K562 (cell line): ENCODE data around the gene ZNRF2. TPM values are rescaled to one million over a fixed set of nuclear protein-coding genes. Genes with fewer than 3 reads are reported as not detected.

Experiments used
- ATAC-seq: fragments of 200-7000 bp; cut with Tn5 transposase; 3 replicates; pipeline ENCODE4 v1.9.1; 2020; ENCODE audit warnings: moderate library complexity
- BruUV-seq: library from RNA; stranded (reverse); fragments of 400-500 nt; replicated peaks from 2 replicates; lab custom pipeline; 2021; lab: Mats Ljungman, UMichigan
- CTCF ChIA-PET: fragments of 300-600 bp; formaldehyde crosslinking; extraction: SDS; loops from one replicate; lab custom pipeline; 2021; ENCODE audit warnings: low intra/inter-chr PET ratio; lab: Yijun Ruan, JAX
- POLR2A ChIA-PET: fragments of 300-600, 350-650 bp; sonication (Branson Sonifier 250); formaldehyde crosslinking; extraction: SDS; loops from one replicate; lab custom pipeline; 2021; ENCODE audit warnings: antibody characterized with exemption, inconsistent platforms; lab: Yijun Ruan, JAX
- DNase-seq, 4 experiments: peaks; one replicate each; pipeline versions ENCODE4 v3.0.0 to v3.0.0-alpha.2; 2011 to 2018; ENCODE audit warnings: low spot score in 3 of 4, mixed read lengths in 3 of 4; ENCODE audit errors: extremely low read depth in 1 of 4
- FAIRE-seq: peaks from 2 replicates; lab custom pipeline; 2011; peaks lifted over from hg19 to GRCh38; lab: Jason Lieb, UNC
- H2AFZ ChIP-seq: 2 replicates; pipeline ENCODE4 v1.6.0; 2011; ENCODE audit warnings: low read depth, low read length, control low read depth, inconsistent platforms
- H3K27ac ChIP-seq: fragments of 200-600 bp; 3 replicates; pipeline ENCODE4 v1.8.0; 2011; ENCODE audit warnings: low read depth, mild to moderate bottlenecking, control low read depth, inconsistent platforms, low read length, moderate library complexity, mixed read lengths; ENCODE audit errors: extremely low read depth
- H3K27me3 ChIP-seq, 2 experiments: fragments of 300-600 bp in 1 of 2; 2 replicates in 1 of 2; 3 replicates in 1 of 2; pipeline versions ENCODE4 v1.6.0 to v1.8.0; 2011; ENCODE audit warnings: inconsistent platforms in 2 of 2, low read length in 2 of 2, mild to moderate bottlenecking in 1 of 2, mixed read lengths in 1 of 2, moderate library complexity in 1 of 2; ENCODE audit not compliant: control insufficient read depth in 2 of 2, insufficient read depth in 2 of 2
- H3K36me3 ChIP-seq: fragments of 300-600 bp; 3 replicates; pipeline ENCODE4 v1.8.0; 2011; ENCODE audit warnings: mild to moderate bottlenecking, low read length, inconsistent platforms; ENCODE audit not compliant: control insufficient read depth, insufficient read depth
- H3K4me1 ChIP-seq, 2 experiments: fragments of 200-600 bp in 1 of 2; replicated peaks in 1 of 2; 2 replicates in 1 of 2; 3 replicates in 1 of 2; pipeline versions ENCODE4 v1.5.1 to v1.8.0; 2011; ENCODE audit warnings: inconsistent platforms in 2 of 2, low read length in 2 of 2, mild to moderate bottlenecking in 1 of 2, mixed read lengths in 1 of 2, moderate library complexity in 1 of 2; ENCODE audit not compliant: control insufficient read depth in 2 of 2, insufficient read depth in 2 of 2
- H3K4me2 ChIP-seq: 2 replicates; pipeline ENCODE4 v1.6.1; 2011; ENCODE audit warnings: low read length, control low read depth, inconsistent platforms, mixed read lengths; ENCODE audit not compliant: insufficient read depth
- H3K4me3 ChIP-seq: fragments of 200-600 bp; sonication (generic), shearing (Covaris generic); 2 replicates; pipeline ENCODE4 v1.5.1; 2016; ENCODE audit warnings: control low read depth, inconsistent platforms
- H3K79me2 ChIP-seq: fragments of 200-600 bp; 3 replicates; pipeline ENCODE4 v1.8.0; 2011; ENCODE audit warnings: low read length, inconsistent platforms; ENCODE audit not compliant: control insufficient read depth, insufficient read depth
- H3K9ac ChIP-seq, 2 experiments: 2 replicates each; pipeline versions ENCODE4 v1.6.0 to v1.6.1; 2011; ENCODE audit warnings: low read depth in 2 of 2, low read length in 2 of 2, control low read depth in 1 of 2, inconsistent platforms in 1 of 2, mild to moderate bottlenecking in 1 of 2, mixed read lengths in 1 of 2; ENCODE audit not compliant: insufficient read depth in 1 of 2
- H3K9me1 ChIP-seq: one replicate; pipeline ENCODE4 v1.6.0; 2011; ENCODE audit warnings: inconsistent platforms, mild to moderate bottlenecking, low read length, moderate library complexity; ENCODE audit not compliant: control insufficient read depth, insufficient read depth
- H3K9me3 ChIP-seq: replicated peaks from 2 replicates; pipeline ENCODE4 v1.5.1; 2011; ENCODE audit warnings: low read depth, low read length, inconsistent platforms; ENCODE audit not compliant: control insufficient read depth, insufficient read depth
- H4K20me1 ChIP-seq: replicated peaks from 2 replicates; pipeline ENCODE4 v1.6.1; 2011; ENCODE audit warnings: low read length, inconsistent platforms, mixed read lengths; ENCODE audit not compliant: control insufficient read depth, insufficient read depth
- HDAC2 ChIP-seq: fragments of 450-650 bp; IDR thresholded peaks from 2 replicates; pipeline ENCODE4 v1.6.1; 2016; ENCODE audit warnings: mild to moderate bottlenecking
- HIVEP1 ChIP-seq: fragments of 250-450 bp; sonication (Bioruptor Pico); IDR thresholded peaks from 2 replicates; pipeline ENCODE4 v1.4.0; 2020; ENCODE audit warnings: mild to moderate bottlenecking
- TFAM ChIP-seq: fragments of 250-450 bp; sonication (Bioruptor Pico); conservative IDR thresholded peaks from 2 replicates; pipeline ENCODE4 v1.5.0; 2021; ENCODE audit warnings: mild to moderate bottlenecking, moderate library complexity
- TRIM24 ChIP-seq, 2 experiments: fragments of 450-650 bp; IDR thresholded peaks; 2 replicates each; pipeline ENCODE4 v1.6.1; 2016
- ZNF239 ChIP-seq: fragments of 250-450 bp; sonication (Bioruptor Pico); IDR thresholded peaks from 2 replicates; pipeline ENCODE4 v1.4.0; 2020; ENCODE audit warnings: mild to moderate bottlenecking
- ZNF318 ChIP-seq, 2 experiments: fragments of 450-650 bp; IDR thresholded peaks; 2 replicates each; pipeline ENCODE4 v1.6.1; 2016; ENCODE audit warnings: mild to moderate bottlenecking in 2 of 2, borderline replicate concordance in 1 of 2, low read depth in 1 of 2, moderate library complexity in 1 of 2
- ZNF431 ChIP-seq: sonication (generic); formaldehyde crosslinking; IDR thresholded peaks from 2 replicates; pipeline ENCODE4 v1.8.0; 2022; ENCODE audit warnings: mild to moderate bottlenecking, missing genetic modification reagents
- WGBS: fragments of 100-300 bp; shearing (Covaris generic); methylation state at CpG from one replicate; pipeline ENCODE4 v1.1.6; 2016; ENCODE audit warnings: low coverage, mixed read lengths; ENCODE audit not compliant: insufficient coverage; ENCODE audit errors: missing lambda C conversion rate; 5-methylcytosine and 5-hydroxymethylcytosine counted together
- in situ Hi-C: fragments of 300-500 bp; cut with MboI; formaldehyde crosslinking; loops from 4 replicates; pipeline ENCODE4 v1.15.0; 2018; ENCODE audit warnings: inconsistent platforms, mixed read lengths
- intact Hi-C: fragments of 100-400 bp; cut with micrococcal nuclease; formaldehyde crosslinking; loops from 2 replicates; pipeline ENCODE4 v1.14.2; 2022
- polyA plus RNA-seq, 8 experiments: library from polyadenylated mRNA; depleted of rRNA in 4 of 8; stranded (reverse) in 5 of 8; unstranded in 3 of 8; fragments of >200 nt; fragmentation: Nextera tagmentation in 2 of 8; fragmentation: Illumina TruSeq in 1 of 8; extraction: Ambion mirVana in 2 of 8; extraction: Trizol in 1 of 8; gene quantifications; 2 replicates each; pipeline versions ENCODE4 v1.2.1 to v1.2.3, GENCODE V29; 2011 to 2014; ENCODE audit warnings: inconsistent platforms in 1 of 8, missing spikeins in 1 of 8
- total RNA-seq, 7 experiments: library from RNA; depleted of rRNA in 6 of 7; stranded (reverse); fragments of >200 nt in 6 of 7; fragmentation: Illumina TruSeq in 2 of 7; extraction: Trizol in 2 of 7; gene quantifications; 2 replicates each; pipeline versions ENCODE4 v1.2.1 to v1.2.3, GENCODE V29; 2011 to 2021; ENCODE audit warnings: low replicate concordance in 1 of 7
- TF ChIP-seq, protein P1 (sequence below): fragments of 250-450 bp; sonication (Bioruptor Pico); IDR thresholded peaks from 2 replicates; pipeline ENCODE4 v1.8.0; 2022; ENCODE audit warnings: moderate library complexity, mild to moderate bottlenecking, inconsistent platforms

ZNRF2 gene
- total and polyA plus RNA-seq, 9 of the 15 experiments (the other 6 are each of a cell fraction or from before 2014, with no cell fraction given) = 1.1 to 13.9 (median 5.5) TPM

DNA sequence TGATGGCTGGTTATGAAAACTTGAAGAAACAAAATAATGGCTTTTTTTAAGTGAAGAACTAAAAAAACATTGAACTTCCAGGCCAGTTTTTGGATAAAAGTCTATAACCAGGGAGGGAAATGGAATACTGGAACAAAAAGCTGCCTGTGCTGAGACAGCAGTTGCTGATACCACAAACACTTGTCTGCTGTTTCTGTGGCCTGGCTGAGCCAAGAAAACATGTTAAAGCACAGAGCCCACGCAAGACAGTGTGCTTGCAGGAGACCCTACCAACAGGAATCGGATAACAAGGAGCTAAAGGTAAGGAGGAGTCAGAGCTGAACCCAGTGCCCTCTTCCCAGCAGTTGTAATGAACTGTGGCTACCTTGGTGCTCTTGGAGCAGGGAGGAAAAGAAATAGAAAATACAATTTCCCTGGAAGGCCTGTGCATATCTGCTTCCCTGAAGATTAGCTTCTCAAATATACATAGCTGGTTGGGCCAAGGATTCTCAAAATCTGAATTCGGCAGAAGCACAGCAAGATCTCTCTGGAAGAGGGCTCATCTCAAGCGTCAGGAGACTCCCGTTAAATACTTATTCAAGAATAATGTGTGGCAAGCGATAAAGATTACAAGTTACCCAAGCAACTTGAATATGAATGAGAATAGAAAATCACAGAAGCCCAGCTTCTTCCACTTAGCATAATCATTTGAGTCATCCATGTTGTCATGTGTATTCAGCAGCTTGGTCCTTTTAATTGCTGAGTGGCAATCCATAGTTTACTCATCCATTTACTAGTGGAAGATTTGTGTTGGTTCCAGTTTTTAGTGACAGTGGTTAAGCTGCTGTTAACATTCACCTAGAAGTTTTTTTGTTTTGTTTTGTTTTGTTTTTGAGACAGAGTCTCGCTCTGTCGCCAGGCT, 106.6 kb downstream of the ZNRF2 start:
- no peaks in the 10 kb centered on the region for H3K9me3 ChIP-seq
- H3K4me1 ChIP-seq = no peaks in the 10 kb centered on the region
- no peaks in the 10 kb centered on the region for H3K9me1 ChIP-seq
- BruUV-seq = no TSS peak
- CTCF ChIA-PET = no interaction called here
- FAIRE-seq (no peak), ATAC-seq (no peak), DNase-seq (no peak)
- 65% methylated on average over 8 of the region's 8 CpGs for WGBS
- no peak overlapping the region for H3K27ac ChIP-seq
- H3K9ac ChIP-seq = no peak overlapping the region
- no peaks in the 10 kb centered on the region for H4K20me1 ChIP-seq
- H3K79me2 ChIP-seq = no peaks in the 10 kb centered on the region
- in situ Hi-C loops (no loop called here), intact Hi-C loops (no loop called here)
- no peak overlapping the region for H2AFZ ChIP-seq
- POLR2A ChIA-PET = interaction anchor here (1.3 kb wide), 1 partner anchor 24 kb away, joined by 4 read pairs; no protein-coding TSS in a partner anchor
- no peaks in the 10 kb centered on the region for H3K27me3 ChIP-seq
- H3K4me2 ChIP-seq = no peak overlapping the region
- H3K36me3 ChIP-seq = no peaks in the 10 kb centered on the region
- no peak overlapping the region for H3K4me3 ChIP-seq
- TF ChIP-seq TRIM24 (IDR thresholded peaks at IDR 0.05) (no peak), ZNF431 (CRISPR knock-in tag) (no peak), TFAM (no peak), ZNF318 (IDR thresholded peaks at IDR 0.05; ENCODE audit: borderline replicate concordance in 1 of 2, low read depth in 1 of 2) (no peak), HDAC2 (no peak), HIVEP1 (CRISPR knock-in tag) (no peak), ZNF239 (CRISPR knock-in tag) (no peak)
- TF ChIP-seq, protein P1, sequence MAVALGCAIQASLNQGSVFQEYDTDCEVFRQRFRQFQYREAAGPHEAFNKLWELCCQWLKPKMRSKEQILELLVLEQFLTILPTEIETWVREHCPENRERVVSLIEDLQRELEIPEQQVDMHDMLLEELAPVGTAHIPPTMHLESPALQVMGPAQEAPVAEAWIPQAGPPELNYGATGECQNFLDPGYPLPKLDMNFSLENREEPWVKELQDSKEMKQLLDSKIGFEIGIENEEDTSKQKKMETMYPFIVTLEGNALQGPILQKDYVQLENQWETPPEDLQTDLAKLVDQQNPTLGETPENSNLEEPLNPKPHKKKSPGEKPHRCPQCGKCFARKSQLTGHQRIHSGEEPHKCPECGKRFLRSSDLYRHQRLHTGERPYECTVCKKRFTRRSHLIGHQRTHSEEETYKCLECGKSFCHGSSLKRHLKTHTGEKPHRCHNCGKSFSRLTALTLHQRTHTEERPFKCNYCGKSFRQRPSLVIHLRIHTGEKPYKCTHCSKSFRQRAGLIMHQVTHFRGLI (CRISPR knock-in tag) = no peak
